Hepatocyte (in vitro differentiated cells): ENCODE results near the gene SNX10.

Source experiments
- EZH2 ChIP-seq: fragments of 200-600 bp; sonication (generic); IDR thresholded peaks from 2 replicates; pipeline ENCODE4 v1.6.1; 2016; ENCODE audit warnings: antibody characterized with exemption, mild to moderate bottlenecking, borderline replicate concordance
- TF ChIP-seq, protein P1 (sequence below): fragments of 200-600 bp; sonication (generic); IDR thresholded peaks from 2 replicates; pipeline ENCODE4 v1.5.1; 2016; ENCODE audit warnings: antibody characterized with exemption, mild to moderate bottlenecking; ENCODE audit not compliant: poor library complexity

DNA sequence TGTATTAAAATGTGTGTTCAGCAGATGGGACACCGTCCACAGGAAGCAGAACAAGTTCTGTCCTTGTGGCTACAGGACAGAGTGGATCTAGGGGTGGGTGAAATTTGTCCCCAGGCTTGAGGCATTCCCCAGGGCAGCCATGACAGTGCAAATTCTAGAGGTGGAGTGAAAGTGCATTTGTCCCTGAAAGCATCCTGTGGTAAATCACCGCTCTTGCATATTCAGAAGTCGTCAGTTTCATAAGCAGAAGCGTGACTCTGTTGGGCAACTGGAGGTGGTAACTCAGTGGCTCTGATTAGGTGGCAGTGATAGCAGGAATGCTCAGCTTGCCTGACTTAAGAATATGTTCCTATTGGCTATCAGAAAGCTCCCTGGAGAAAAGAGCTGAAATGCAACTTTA, 96.6 kb downstream of the SNX10 start:
- TF ChIP-seq, protein P1, sequence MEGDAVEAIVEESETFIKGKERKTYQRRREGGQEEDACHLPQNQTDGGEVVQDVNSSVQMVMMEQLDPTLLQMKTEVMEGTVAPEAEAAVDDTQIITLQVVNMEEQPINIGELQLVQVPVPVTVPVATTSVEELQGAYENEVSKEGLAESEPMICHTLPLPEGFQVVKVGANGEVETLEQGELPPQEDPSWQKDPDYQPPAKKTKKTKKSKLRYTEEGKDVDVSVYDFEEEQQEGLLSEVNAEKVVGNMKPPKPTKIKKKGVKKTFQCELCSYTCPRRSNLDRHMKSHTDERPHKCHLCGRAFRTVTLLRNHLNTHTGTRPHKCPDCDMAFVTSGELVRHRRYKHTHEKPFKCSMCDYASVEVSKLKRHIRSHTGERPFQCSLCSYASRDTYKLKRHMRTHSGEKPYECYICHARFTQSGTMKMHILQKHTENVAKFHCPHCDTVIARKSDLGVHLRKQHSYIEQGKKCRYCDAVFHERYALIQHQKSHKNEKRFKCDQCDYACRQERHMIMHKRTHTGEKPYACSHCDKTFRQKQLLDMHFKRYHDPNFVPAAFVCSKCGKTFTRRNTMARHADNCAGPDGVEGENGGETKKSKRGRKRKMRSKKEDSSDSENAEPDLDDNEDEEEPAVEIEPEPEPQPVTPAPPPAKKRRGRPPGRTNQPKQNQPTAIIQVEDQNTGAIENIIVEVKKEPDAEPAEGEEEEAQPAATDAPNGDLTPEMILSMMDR = no peak
- no peak for TF ChIP-seq EZH2
